Smooth muscle cell of the pulmonary artery (primary cell): ENCODE results near the gene IGSF9. TPM values are rescaled to one million over a fixed set of nuclear protein-coding genes. Genes with fewer than 3 reads are reported as not detected.

ENCODE experiments used
- total RNA-seq: library from RNA; depleted of rRNA; stranded (reverse); fragments of >200 nt; gene quantifications from 2 replicates; pipeline ENCODE4 v1.2.3, GENCODE V29; 2014

The IGSF9 gene, protein sequence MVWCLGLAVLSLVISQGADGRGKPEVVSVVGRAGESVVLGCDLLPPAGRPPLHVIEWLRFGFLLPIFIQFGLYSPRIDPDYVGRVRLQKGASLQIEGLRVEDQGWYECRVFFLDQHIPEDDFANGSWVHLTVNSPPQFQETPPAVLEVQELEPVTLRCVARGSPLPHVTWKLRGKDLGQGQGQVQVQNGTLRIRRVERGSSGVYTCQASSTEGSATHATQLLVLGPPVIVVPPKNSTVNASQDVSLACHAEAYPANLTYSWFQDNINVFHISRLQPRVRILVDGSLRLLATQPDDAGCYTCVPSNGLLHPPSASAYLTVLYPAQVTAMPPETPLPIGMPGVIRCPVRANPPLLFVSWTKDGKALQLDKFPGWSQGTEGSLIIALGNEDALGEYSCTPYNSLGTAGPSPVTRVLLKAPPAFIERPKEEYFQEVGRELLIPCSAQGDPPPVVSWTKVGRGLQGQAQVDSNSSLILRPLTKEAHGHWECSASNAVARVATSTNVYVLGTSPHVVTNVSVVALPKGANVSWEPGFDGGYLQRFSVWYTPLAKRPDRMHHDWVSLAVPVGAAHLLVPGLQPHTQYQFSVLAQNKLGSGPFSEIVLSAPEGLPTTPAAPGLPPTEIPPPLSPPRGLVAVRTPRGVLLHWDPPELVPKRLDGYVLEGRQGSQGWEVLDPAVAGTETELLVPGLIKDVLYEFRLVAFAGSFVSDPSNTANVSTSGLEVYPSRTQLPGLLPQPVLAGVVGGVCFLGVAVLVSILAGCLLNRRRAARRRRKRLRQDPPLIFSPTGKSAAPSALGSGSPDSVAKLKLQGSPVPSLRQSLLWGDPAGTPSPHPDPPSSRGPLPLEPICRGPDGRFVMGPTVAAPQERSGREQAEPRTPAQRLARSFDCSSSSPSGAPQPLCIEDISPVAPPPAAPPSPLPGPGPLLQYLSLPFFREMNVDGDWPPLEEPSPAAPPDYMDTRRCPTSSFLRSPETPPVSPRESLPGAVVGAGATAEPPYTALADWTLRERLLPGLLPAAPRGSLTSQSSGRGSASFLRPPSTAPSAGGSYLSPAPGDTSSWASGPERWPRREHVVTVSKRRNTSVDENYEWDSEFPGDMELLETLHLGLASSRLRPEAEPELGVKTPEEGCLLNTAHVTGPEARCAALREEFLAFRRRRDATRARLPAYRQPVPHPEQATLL
- 0.36 TPM in 1 of 2 replicates, not detected in the other for total RNA-seq

DNA sequence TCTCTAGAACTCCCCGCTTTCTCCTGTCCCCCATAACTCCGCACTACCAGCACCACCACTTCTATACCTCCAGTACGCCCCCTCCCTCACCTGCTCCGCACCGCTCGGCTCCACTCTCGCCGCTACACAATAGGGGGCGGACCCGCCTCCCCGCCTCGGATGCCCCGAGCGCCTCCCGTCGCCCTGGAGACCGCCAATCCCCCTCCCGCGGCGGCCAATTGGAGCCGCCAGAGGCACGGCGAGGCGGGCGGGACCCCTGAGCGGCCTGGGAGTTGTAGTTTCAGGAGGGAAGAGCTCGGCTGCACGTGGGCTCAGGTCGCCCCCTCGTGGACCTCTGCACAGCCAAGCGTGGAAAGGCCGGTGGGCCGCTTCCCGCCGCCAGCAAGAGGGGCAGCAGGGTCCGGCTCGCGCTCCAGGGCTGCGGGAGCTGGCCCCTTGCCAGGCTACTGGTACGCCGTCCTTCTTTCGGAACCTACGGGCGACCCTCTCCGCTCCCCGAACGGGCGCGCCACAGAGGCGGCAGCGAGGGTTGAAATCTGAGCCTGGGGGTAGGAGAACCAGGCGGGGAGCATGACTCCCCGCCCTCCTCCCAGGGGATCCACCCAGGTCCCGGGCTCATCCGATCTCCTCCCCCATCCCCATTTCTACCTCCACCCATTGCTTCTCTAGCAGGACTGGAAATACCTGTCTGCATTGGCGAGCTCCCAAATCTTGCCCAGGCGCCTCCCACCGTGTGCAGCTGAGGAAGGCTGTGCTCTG is at the start of gene IGSF9:
Gene IGSF9 (minus strand): TSS at position 131 of the 759 bp plus-strand sequence. CDS start 2,159 bp downstream, outside the sequence.

DNA sequence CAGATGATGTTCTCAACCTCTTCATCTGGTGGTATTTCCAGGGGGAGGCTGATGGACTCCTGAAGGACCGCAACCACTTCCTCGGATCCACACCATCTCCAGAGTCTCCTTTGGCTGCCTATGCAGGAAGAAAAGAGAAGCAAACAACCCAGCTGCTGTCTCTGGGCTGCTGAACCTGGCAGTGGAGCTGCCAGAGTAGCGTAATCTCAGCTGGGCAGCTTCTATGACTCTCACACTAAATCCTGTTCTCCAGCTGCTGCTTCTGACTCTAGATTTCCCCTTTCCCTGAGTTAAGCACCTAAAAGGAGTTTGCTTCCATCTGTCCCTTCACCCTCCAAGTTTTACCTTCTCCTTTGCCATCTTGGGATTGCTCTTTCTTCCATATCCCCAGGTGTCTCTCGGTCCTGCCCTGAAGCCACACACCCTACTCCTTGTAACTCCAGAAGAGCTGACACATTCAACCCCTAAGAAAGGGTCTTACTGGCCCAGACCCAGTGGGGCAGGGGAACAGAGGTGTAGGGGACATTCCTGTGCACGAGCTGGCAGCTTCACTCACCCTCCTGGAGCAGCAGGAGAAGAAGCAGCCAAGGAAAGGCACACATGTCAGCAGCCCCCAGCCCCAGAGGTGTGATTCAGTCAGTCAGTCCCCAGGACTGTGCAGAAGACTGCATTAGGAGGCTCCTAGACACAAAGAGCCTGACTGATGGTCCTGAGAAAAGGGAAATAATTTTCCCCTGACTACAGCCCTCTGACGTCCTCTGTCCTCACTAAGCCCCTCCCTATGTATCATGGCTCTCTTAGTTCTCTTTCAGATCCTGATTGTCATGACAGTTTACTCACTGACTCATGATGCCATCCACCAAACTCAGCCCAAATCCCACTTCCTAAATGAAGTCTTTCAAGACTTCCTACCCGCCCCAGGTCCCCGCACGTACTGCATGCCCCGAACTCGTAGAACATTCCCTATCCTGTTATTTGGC is 8.4 kb upstream of the IGSF9 start, which contains the start of gene SLAMF9:
Gene SLAMF9 (minus strand): TSS at position 702 of the 980 bp plus-strand sequence. CDS start 100 bp downstream, at position 602.

GRCh38 chr1:159924791-159925718 is 20.4 kb downstream of the IGSF9 start, which contains the start of gene TAGLN2:
TSS of gene TAGLN2 (minus strand) at chr1:159925507. CDS start at chr1:159920509, 4,998 bp downstream.

DNA sequence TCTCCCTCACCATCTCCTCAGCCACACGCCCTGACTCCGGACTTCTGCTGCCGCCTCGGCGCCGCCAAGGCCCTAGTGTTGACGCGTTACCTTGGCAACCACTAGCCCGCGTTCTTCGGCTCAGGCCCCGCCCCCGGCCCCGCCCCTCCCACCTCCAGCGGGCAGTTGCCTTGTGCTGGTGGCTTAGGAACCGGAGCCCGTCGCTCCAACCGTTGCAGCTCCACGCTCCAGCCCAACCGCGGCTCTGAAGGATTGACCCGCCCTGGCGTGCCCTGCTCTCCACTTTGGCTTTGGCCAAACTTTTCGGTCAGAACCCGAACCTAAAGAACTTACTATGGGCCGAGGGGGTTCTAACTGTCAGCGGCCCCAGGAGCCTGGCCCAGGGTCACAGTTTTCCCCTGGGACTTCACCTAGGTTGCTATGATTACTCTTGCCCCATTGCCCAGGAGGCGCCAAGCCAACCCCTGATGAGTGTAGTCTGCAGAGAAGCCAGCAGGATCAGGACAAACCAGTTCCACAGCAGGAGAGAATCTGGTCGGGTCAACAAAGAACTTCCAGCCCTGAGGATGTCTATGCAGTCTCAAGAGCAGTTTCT is 45.2 kb downstream of the IGSF9 start, which contains the start of gene CFAP45:
Gene CFAP45 (minus strand): TSS at position 80 of the 595 bp plus-strand sequence. CDS start 67 bp downstream, at position 13.

Other genes starting within 250 kb of the IGSF9 start
- not detected in 2 replicates for gene CRP, start 231.0 kb downstream of the IGSF9 start, total RNA-seq
- gene DUSP23, start 164.7 kb downstream of the IGSF9 start, total RNA-seq, result 11.3 and 14.6 TPM in 2 replicates
- gene FCRL6, start 143.3 kb downstream of the IGSF9 start, total RNA-seq, result not detected in 2 replicates
- not detected in 2 replicates for gene SLAMF8, start 118.7 kb downstream of the IGSF9 start, total RNA-seq
- 0.07 TPM in 1 of 2 replicates, not detected in the other for gene VSIG8, start 83.0 kb downstream of the IGSF9 start, total RNA-seq
- 0.39 and 0.73 TPM in 2 replicates for gene CFAP45, start 45.4 kb downstream of the IGSF9 start, total RNA-seq
- 326 and 427 TPM in 2 replicates for gene TAGLN2, start 20.1 kb downstream of the IGSF9 start, total RNA-seq
- gene SLAMF9, start 8.6 kb upstream of the IGSF9 start, total RNA-seq, result 0.26 and 0.59 TPM in 2 replicates
- gene PIGM, start 86.4 kb upstream of the IGSF9 start, total RNA-seq, result 5.5 and 5.7 TPM in 2 replicates
- gene KCNJ10, start 124.5 kb upstream of the IGSF9 start, total RNA-seq, result not detected in 2 replicates
- under 0.01 TPM in 1 of 2 replicates, not detected in the other for gene KCNJ9, start 135.9 kb upstream of the IGSF9 start, total RNA-seq
- gene IGSF8, start 153.0 kb upstream of the IGSF9 start, total RNA-seq, result 69.9 and 91.7 TPM in 2 replicates
- gene ATP1A2, start 170.1 kb upstream of the IGSF9 start, total RNA-seq, result 1.5 TPM in 2 replicates
- gene ATP1A4, start 206.0 kb upstream of the IGSF9 start, total RNA-seq, result not detected in 2 replicates
- gene CASQ1, start 245.0 kb upstream of the IGSF9 start, total RNA-seq, result 0.10 and 0.20 TPM in 2 replicates